A549 (cell line): ENCODE data around the gene RBX1.

Experiments used
- BHLHE40 ChIP-seq: IDR thresholded peaks from 2 replicates; pipeline ENCODE4 v1.6.1; 2012; ENCODE audit warnings: low read depth, low read length, inconsistent platforms
- JUNB ChIP-seq: fragments of >200 bp; sonication (Bioruptor Twin); formaldehyde crosslinking; IDR thresholded peaks from 2 replicates; pipeline ENCODE4 v1.6.1; 2016
- PHF8 ChIP-seq: fragments of 200-600 bp; sonication (generic); IDR thresholded peaks from 2 replicates; pipeline ENCODE4 v1.6.1; 2016; ENCODE audit warnings: low read depth, mild to moderate bottlenecking, antibody characterized with exemption, moderate library complexity, borderline replicate concordance
- POLR2A ChIP-seq: IDR thresholded peaks from 2 replicates; pipeline ENCODE4 v1.6.1; 2012; ENCODE audit warnings: mild to moderate bottlenecking, low read length
- SMC3 ChIP-seq: fragments of >200 bp; sonication (Bioruptor Twin); formaldehyde crosslinking; IDR thresholded peaks from 3 replicates; pipeline ENCODE4 v1.6.1; 2018; ENCODE audit warnings: inconsistent platforms
- TF ChIP-seq, protein P1 (sequence below): fragments of >200 bp; sonication (Bioruptor Twin); formaldehyde crosslinking; IDR thresholded peaks from 3 replicates; pipeline ENCODE4 v1.6.1; 2016
- TF ChIP-seq, protein P2 (sequence below): fragments of >200 bp; sonication (Bioruptor Twin); formaldehyde crosslinking; IDR thresholded peaks from 3 replicates; pipeline ENCODE4 v1.5.1; 2016

GRCh38 chr22:40919446-40919845, 31.7 kb upstream of the RBX1 start:
- TF ChIP-seq, protein P1, sequence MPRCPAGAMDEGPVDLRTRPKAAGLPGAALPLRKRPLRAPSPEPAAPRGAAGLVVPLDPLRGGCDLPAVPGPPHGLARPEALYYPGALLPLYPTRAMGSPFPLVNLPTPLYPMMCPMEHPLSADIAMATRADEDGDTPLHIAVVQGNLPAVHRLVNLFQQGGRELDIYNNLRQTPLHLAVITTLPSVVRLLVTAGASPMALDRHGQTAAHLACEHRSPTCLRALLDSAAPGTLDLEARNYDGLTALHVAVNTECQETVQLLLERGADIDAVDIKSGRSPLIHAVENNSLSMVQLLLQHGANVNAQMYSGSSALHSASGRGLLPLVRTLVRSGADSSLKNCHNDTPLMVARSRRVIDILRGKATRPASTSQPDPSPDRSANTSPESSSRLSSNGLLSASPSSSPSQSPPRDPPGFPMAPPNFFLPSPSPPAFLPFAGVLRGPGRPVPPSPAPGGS = no peak
- TF ChIP-seq, protein P2, sequence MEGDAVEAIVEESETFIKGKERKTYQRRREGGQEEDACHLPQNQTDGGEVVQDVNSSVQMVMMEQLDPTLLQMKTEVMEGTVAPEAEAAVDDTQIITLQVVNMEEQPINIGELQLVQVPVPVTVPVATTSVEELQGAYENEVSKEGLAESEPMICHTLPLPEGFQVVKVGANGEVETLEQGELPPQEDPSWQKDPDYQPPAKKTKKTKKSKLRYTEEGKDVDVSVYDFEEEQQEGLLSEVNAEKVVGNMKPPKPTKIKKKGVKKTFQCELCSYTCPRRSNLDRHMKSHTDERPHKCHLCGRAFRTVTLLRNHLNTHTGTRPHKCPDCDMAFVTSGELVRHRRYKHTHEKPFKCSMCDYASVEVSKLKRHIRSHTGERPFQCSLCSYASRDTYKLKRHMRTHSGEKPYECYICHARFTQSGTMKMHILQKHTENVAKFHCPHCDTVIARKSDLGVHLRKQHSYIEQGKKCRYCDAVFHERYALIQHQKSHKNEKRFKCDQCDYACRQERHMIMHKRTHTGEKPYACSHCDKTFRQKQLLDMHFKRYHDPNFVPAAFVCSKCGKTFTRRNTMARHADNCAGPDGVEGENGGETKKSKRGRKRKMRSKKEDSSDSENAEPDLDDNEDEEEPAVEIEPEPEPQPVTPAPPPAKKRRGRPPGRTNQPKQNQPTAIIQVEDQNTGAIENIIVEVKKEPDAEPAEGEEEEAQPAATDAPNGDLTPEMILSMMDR = no peak
- no peak for TF ChIP-seq JUNB
- no peak for TF ChIP-seq PHF8
- no peak for TF ChIP-seq POLR2A
- no peak for TF ChIP-seq SMC3
- no peak for TF ChIP-seq BHLHE40
